GM20000 (cell line): Measurements from ENCODE around the gene REXO1.

Experiments
- DNase-seq: peaks from one replicate; pipeline ENCODE4 v3.0.0; 2012; ENCODE audit warnings: low spot score
- CTCF ChIP-seq: IDR thresholded peaks from 2 replicates; pipeline ENCODE4 v1.5.1; 2012; ENCODE audit warnings: mild to moderate bottlenecking, control low read depth; ENCODE audit errors: extremely low read depth, missing control alignments

REXO1 gene

GRCh38 chr19:1858412-1859081 lies 10.3 kb upstream of the REXO1 start:
- DNase-seq, result no peak
- no peak for TF ChIP-seq CTCF

DNA sequence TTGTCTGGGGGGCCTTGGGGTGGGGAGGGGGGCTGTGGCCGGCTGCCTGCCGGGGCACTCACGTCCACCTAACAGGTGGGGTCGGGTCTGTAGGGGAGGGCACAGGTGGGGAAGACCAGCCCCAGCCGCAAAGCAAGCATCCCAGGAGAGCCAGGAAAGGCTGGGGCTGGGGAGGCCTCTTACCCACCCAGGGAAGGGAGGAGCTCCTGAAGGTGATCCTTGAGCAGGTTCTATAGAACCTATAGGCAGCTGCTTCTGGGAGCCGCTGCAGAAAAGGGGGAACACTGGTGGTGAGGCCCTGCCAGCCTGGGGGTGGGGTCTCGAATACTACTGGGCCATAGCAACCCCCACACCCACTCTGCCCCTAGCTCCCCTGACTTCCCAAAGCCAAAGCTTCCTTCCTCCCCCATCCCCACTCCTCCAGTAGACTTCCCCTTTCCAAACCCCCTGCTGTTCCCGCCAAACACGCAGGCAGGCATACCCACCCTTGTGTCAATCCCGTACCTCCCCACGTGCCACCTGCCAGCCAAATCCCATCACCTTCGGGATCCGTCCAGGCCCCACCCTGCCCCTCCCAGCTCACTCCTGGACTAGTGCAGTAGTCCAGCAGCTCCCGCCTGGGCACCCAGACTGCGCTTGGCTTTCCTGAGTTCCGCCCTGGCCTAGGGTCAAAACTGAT lies 9.5 kb upstream of the REXO1 start:
- TF ChIP-seq CTCF, result no peak
- no peak for DNase-seq

DNA sequence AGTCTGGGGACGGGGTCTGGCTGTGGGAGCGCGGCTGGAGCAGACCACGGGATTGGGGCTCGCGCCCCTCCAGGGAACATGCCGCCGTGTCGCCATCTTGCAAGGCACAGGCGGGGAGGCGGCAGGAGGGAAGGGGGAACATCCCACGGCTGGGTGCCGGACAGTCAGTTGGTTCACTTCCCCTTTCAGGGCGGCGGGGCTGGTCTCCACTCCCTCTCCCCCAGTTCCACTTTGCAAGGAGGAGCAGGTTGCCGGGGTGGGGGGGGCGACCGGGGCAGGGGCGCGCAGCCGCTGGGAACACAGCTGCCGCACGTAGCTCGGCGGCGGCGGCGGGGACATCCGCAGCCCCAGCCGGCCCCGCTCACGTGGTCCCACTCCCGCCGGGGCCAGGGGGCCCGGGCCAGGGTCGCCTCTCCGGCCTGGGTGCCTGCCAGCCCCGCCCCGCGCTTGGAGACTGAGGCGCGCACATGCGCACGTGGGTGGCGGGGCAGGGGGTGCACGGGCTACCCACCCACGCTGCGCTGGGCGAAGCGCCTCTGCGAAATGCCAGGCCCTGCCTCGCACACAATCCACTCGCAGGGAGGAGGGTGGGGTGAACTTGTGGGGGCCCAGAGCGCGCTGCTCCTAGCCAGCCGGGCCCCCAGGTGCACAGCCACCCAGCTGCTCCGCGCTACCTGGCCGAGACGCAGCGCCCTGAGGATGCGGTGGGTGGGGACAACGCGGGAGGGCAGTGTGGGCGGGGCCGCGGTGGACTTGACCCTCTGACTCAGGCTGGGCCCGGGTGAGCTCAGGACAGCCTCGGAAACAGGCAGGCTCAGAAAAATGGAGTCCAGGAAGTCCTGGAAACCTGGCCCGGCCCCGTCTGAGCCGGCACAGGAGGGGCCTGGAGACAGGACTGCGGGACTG lies 8.7 kb upstream of the REXO1 start:
- no peak for TF ChIP-seq CTCF
- DNase-seq, result peak; percentile 90

- no peak for TF ChIP-seq CTCF
- DNase-seq, result no peak
Measured at GRCh38 chr19:1856345-1856697, 8.0 kb upstream of the REXO1 start.

- TF ChIP-seq CTCF, result no peak
- DNase-seq, result no peak
Measured at GRCh38 chr19:1855828-1856255, 7.6 kb upstream of the REXO1 start.

DNA sequence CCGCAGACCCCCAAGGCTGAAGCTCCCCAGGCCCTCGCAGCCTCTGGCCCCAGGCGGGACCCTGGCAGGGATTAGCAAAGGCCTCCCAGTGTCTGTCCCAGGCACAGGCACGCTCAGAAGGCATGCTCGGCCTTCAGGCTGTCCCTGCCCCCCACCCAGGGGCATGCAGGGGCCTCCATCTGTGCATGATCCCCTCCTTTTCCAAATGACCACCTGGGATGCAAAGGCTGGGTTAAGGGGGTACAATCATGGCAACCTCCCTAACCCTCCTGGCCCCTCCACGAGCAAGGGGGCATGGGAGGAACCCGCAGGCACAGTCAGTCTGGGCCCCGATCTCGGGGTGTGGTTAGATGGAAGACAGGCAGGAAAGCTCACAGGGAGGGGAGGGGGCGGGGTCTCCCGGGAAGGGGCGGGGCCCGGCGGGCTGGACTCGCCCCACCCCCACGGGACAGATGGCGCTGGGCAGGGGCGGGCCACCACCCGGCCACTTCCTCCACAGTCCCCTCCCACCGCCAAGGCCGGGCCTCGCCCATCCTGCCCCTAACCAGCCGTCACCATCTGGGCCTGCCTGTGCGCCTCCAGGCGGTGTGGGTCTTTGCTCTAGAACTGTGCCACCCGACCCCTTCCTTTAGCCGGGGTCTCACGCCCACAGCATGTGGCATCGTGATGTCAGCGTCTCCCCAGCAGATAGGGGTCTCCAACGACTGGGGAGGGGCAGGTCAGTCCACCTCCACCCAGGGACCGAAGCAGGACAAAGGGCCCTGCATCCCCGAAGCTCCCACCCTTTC lies 7.0 kb upstream of the REXO1 start:
- no peak for TF ChIP-seq CTCF
- DNase-seq, result peak; percentile 96
